Activated naive CD8-positive, alpha-beta T cell treated with anti-CD3 and anti-CD28 coated beads, Interleukin-2, amount 50 U/mL, for 24 hours (primary cell): Measurements from ENCODE around the gene ZNF143.

ENCODE experiments used
- ATAC-seq: fragments of 150-1000 bp; cut with Tn5 transposase; one replicate; pipeline ENCODE4 v1.10.0; 2021
- DNase-seq: peaks from one replicate; pipeline ENCODE4 v3.0.0; 2021
- H3K27ac Mint-ChIP-seq: one replicate; pipeline ENCODE4 v1.8.0; 2021; ENCODE audit warnings: mild to moderate bottlenecking, mixed read lengths
- H3K27me3 Mint-ChIP-seq: one replicate; pipeline ENCODE4 v1.8.0; 2021; ENCODE audit warnings: mixed read lengths
- H3K36me3 Mint-ChIP-seq: one replicate; pipeline ENCODE4 v1.8.0; 2021; ENCODE audit warnings: low read depth, mixed read lengths
- H3K4me1 Mint-ChIP-seq: one replicate; pipeline ENCODE4 v1.8.0; 2021; ENCODE audit warnings: mixed read lengths
- H3K4me3 Mint-ChIP-seq: one replicate; pipeline ENCODE4 v1.8.0; 2021; ENCODE audit warnings: mild to moderate bottlenecking, moderate library complexity, mixed read lengths
- H3K9me3 Mint-ChIP-seq: one replicate; pipeline ENCODE4 v1.8.0; 2021; ENCODE audit warnings: mixed read lengths

Gene ZNF143

GRCh38 chr11:9550191-9550628 lies 89.4 kb downstream of the ZNF143 start:
- DNase-seq (no peak), ATAC-seq (no peak)
- H3K4me1 Mint-ChIP-seq = no peaks in the 10 kb centered on the region
- H3K9me3 Mint-ChIP-seq = no peaks in the 10 kb centered on the region
- H3K4me3 Mint-ChIP-seq = no peak overlapping the region
- peaks cover 6% of the 10 kb centered on the region for H3K36me3 Mint-ChIP-seq
- no peak overlapping the region for H3K27ac Mint-ChIP-seq
- no peaks in the 10 kb centered on the region for H3K27me3 Mint-ChIP-seq

- Mint-ChIP-seq H3K27me3 (no peaks in the 10 kb centered on the region), H3K27ac (no peak overlapping the region), H3K36me3 (peaks cover 13% of the 10 kb centered on the region), H3K4me3 (no peak overlapping the region), H3K4me1 (peaks cover 10% of the 10 kb centered on the region), H3K9me3 (peaks cover 20% of the 10 kb centered on the region)
- DNase-seq (no peak), ATAC-seq (no peak)
Measured at GRCh38 chr11:9561279-9561982, 100.6 kb downstream of the ZNF143 start.

- Mint-ChIP-seq H3K27ac (no peak overlapping the region), H3K27me3 (no peaks in the 10 kb centered on the region), H3K36me3 (peaks cover 9% of the 10 kb centered on the region), H3K4me3 (no peak overlapping the region), H3K9me3 (peaks cover 20% of the 10 kb centered on the region), H3K4me1 (peaks cover 12% of the 10 kb centered on the region)
- ATAC-seq (no peak), DNase-seq (no peak)
Measured at GRCh38 chr11:9562716-9563115, 101.9 kb downstream of the ZNF143 start.

- ATAC-seq (no peak), DNase-seq (no peak)
- Mint-ChIP-seq H3K27me3 (no peaks in the 10 kb centered on the region), H3K4me1 (peaks cover 12% of the 10 kb centered on the region), H3K9me3 (peaks cover 20% of the 10 kb centered on the region), H3K4me3 (no peak overlapping the region), H3K27ac (no peak overlapping the region), H3K36me3 (peaks cover 9% of the 10 kb centered on the region)
Measured at GRCh38 chr11:9563196-9563730, 102.5 kb downstream of the ZNF143 start.

GRCh38 chr11:9565822-9566560 lies 105.2 kb downstream of the ZNF143 start:
- DNase-seq (peak; percentile 41), ATAC-seq (peak; percentile 99)
- Mint-ChIP-seq H3K4me3 (no peak overlapping the region), H3K27ac (peak overlapping the region; percentile 84), H3K9me3 (peaks cover 12% of the 10 kb centered on the region), H3K27me3 (no peaks in the 10 kb centered on the region), H3K36me3 (peaks cover 5% of the 10 kb centered on the region), H3K4me1 (peaks cover 21% of the 10 kb centered on the region)

GRCh38 chr11:9566561-9567063 lies 105.8 kb downstream of the ZNF143 start:
- Mint-ChIP-seq H3K36me3 (peaks cover under 1% of the 10 kb centered on the region), H3K9me3 (peaks cover 6% of the 10 kb centered on the region), H3K27me3 (no peaks in the 10 kb centered on the region), H3K27ac (peak overlapping the region; percentile 84), H3K4me1 (peaks cover 21% of the 10 kb centered on the region), H3K4me3 (no peak overlapping the region)
- DNase-seq (no peak), ATAC-seq (no peak)

GRCh38 chr11:9567401-9567800 lies 106.6 kb downstream of the ZNF143 start:
- H3K27me3 Mint-ChIP-seq = no peaks in the 10 kb centered on the region
- H3K27ac Mint-ChIP-seq = no peak overlapping the region
- H3K4me1 Mint-ChIP-seq = peaks cover 23% of the 10 kb centered on the region
- no peak overlapping the region for H3K4me3 Mint-ChIP-seq
- H3K36me3 Mint-ChIP-seq = no peaks in the 10 kb centered on the region
- H3K9me3 Mint-ChIP-seq = no peaks in the 10 kb centered on the region
- ATAC-seq (no peak), DNase-seq (no peak)

GRCh38 chr11:9568161-9568853 lies 107.5 kb downstream of the ZNF143 start:
- H3K27me3 Mint-ChIP-seq = no peaks in the 10 kb centered on the region
- no peaks in the 10 kb centered on the region for H3K9me3 Mint-ChIP-seq
- H3K4me3 Mint-ChIP-seq = no peak overlapping the region
- H3K27ac Mint-ChIP-seq = no peak overlapping the region
- DNase-seq = no peak
- H3K4me1 Mint-ChIP-seq = peaks cover 23% of the 10 kb centered on the region
- ATAC-seq = no peak
- H3K36me3 Mint-ChIP-seq = no peaks in the 10 kb centered on the region

- no peak for DNase-seq
- no peaks in the 10 kb centered on the region for H3K36me3 Mint-ChIP-seq
- H3K27me3 Mint-ChIP-seq = no peaks in the 10 kb centered on the region
- H3K27ac Mint-ChIP-seq = no peak overlapping the region
- no peak for ATAC-seq
- peaks cover 23% of the 10 kb centered on the region for H3K4me1 Mint-ChIP-seq
- no peaks in the 10 kb centered on the region for H3K9me3 Mint-ChIP-seq
- no peak overlapping the region for H3K4me3 Mint-ChIP-seq
Measured at GRCh38 chr11:9568854-9569587, 108.2 kb downstream of the ZNF143 start.

GRCh38 chr11:9569588-9570164 lies 108.9 kb downstream of the ZNF143 start:
- no peaks in the 10 kb centered on the region for H3K9me3 Mint-ChIP-seq
- H3K4me3 Mint-ChIP-seq = no peak overlapping the region
- H3K27ac Mint-ChIP-seq = peak overlapping the region; percentile 2
- DNase-seq = no peak
- ATAC-seq = no peak
- no peaks in the 10 kb centered on the region for H3K27me3 Mint-ChIP-seq
- H3K36me3 Mint-ChIP-seq = peaks cover 1% of the 10 kb centered on the region
- peaks cover 23% of the 10 kb centered on the region for H3K4me1 Mint-ChIP-seq

- H3K4me3 Mint-ChIP-seq = no peak overlapping the region
- ATAC-seq (no peak), DNase-seq (no peak)
- no peaks in the 10 kb centered on the region for H3K9me3 Mint-ChIP-seq
- H3K36me3 Mint-ChIP-seq = peaks cover 9% of the 10 kb centered on the region
- H3K27ac Mint-ChIP-seq = no peak overlapping the region
- H3K27me3 Mint-ChIP-seq = no peaks in the 10 kb centered on the region
- H3K4me1 Mint-ChIP-seq = peaks cover 27% of the 10 kb centered on the region
Measured at GRCh38 chr11:9570313-9571025, 109.7 kb downstream of the ZNF143 start.

- no peaks in the 10 kb centered on the region for H3K27me3 Mint-ChIP-seq
- DNase-seq (no peak), ATAC-seq (no peak)
- peaks cover 17% of the 10 kb centered on the region for H3K36me3 Mint-ChIP-seq
- H3K4me1 Mint-ChIP-seq = peaks cover 27% of the 10 kb centered on the region
- H3K9me3 Mint-ChIP-seq = no peaks in the 10 kb centered on the region
- no peak overlapping the region for H3K27ac Mint-ChIP-seq
- no peak overlapping the region for H3K4me3 Mint-ChIP-seq
Measured at GRCh38 chr11:9571071-9571762, 110.4 kb downstream of the ZNF143 start.

- DNase-seq (no peak), ATAC-seq (no peak)
- Mint-ChIP-seq H3K4me3 (peak overlapping the region; percentile 83), H3K4me1 (peaks cover 28% of the 10 kb centered on the region), H3K36me3 (peaks cover 22% of the 10 kb centered on the region), H3K9me3 (no peaks in the 10 kb centered on the region), H3K27ac (no peak overlapping the region), H3K27me3 (no peaks in the 10 kb centered on the region)
Measured at GRCh38 chr11:9571763-9572115, 110.9 kb downstream of the ZNF143 start.
